HUES64 (cell line): Measurements from ENCODE around the gene FCER1A. TPM values are rescaled to one million over a fixed set of nuclear protein-coding genes. Genes with fewer than 3 reads are reported as not detected.

Source experiments
- H3K27ac ChIP-seq: 2 replicates; pipeline ENCODE4 v1.7.0; 2013; ENCODE audit warnings: low read depth, low read length, inconsistent platforms
- H3K27me3 ChIP-seq: 2 replicates; pipeline ENCODE4 v1.6.1; 2013; ENCODE audit warnings: mild to moderate bottlenecking, low read length; ENCODE audit not compliant: insufficient read depth
- H3K36me3 ChIP-seq: 2 replicates; pipeline ENCODE4 v1.6.1; 2013; ENCODE audit warnings: mild to moderate bottlenecking, low read length; ENCODE audit not compliant: insufficient read depth
- H3K4me1 ChIP-seq: 2 replicates; pipeline ENCODE4 v1.6.1; 2013; ENCODE audit warnings: mild to moderate bottlenecking, low read length, moderate library complexity; ENCODE audit not compliant: insufficient read depth
- H3K4me3 ChIP-seq: 2 replicates; pipeline ENCODE4 v1.5.1; 2013; ENCODE audit warnings: mild to moderate bottlenecking, low read length, moderate library complexity
- H3K9ac ChIP-seq: 2 replicates; pipeline ENCODE4 v1.6.1; 2013; ENCODE audit warnings: mild to moderate bottlenecking, low read depth, low read length
- H3K9me3 ChIP-seq: 2 replicates; pipeline ENCODE4 v1.6.1; 2013; ENCODE audit warnings: low read depth, low read length; ENCODE audit not compliant: insufficient read depth
- WGBS: fragments of 150-250, 120-280 bp; methylation state at CpG from one replicate; pipeline ENCODE4 v1.1.7; 2013; ENCODE audit warnings: missing lambda C conversion rate; 5-methylcytosine and 5-hydroxymethylcytosine counted together
- polyA plus RNA-seq, 2 experiments: library from polyadenylated mRNA; stranded (reverse); fragments of 50-300 nt; gene quantifications; one replicate each; pipeline ENCODE4 v1.2.3, GENCODE V29; 2013

The FCER1A gene
- polyA plus RNA-seq (2013, experiment 1 of 2), result not detected
- not detected for polyA plus RNA-seq (2013, experiment 2 of 2)

DNA sequence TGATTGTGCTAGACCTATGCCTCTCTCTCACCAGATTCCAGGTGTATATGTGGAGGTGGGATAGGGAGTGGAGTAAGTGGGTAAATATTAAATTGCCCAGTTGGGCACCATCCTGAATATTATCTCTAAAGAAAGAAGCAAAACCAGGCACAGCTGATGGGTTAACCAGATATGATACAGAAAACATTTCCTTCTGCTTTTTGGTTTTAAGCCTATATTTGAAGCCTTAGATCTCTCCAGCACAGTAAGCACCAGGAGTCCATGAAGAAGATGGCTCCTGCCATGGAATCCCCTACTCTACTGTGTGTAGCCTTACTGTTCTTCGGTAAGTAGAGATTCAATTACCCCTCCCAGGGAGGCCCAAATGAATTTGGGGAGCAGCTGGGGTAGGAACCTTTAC lies at the start of gene FCER1A:
FCER1A (plus strand) TSS at position 242 of the 400 bp plus-strand sequence; CDS start at position 271, 29 bp downstream.
- H3K9me3 ChIP-seq, result no peaks in the 10 kb centered on the region
- no peak within 1 kb of the TSS for H3K4me3 ChIP-seq
- no peak within 1 kb of the TSS for H3K27ac ChIP-seq
- peaks cover 4% of the 10 kb centered on the region for H3K4me1 ChIP-seq
- WGBS, result 89% methylated on average over 1 of the region's 1 CpG
- H3K27me3 ChIP-seq, result no peaks in the 10 kb centered on the region
- no peaks in the 10 kb centered on the region for H3K36me3 ChIP-seq
- H3K9ac ChIP-seq, result no peak within 1 kb of the TSS

DNA sequence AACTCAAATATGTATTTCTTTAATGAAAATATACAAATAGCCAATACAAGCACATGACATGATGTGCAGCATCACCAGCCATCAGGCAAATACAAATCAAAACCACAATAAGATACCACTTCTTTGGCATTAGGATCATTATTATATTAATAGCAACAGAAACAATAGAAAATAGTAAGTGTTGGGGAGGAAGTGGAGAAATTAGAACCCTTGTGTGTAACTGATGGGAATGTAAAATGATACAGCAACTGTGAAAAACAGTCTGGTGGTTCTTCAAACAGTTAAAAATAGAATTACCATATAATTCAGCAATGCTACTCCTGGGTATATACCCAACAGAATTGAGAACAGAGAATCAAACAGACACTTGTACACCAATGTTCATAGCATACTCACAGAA lies 40.8 kb upstream of the FCER1A start:
- Histone ChIP-seq H3K4me3 (no peak overlapping the region), H3K9me3 (peaks cover 3% of the 10 kb centered on the region; the same call in 1 of the 2 replicates), H3K27ac (no peak overlapping the region), H3K9ac (no peak overlapping the region), H3K4me1 (no peaks in the 10 kb centered on the region), H3K36me3 (no peaks in the 10 kb centered on the region), H3K27me3 (no peaks in the 10 kb centered on the region)

GRCh38 chr1:159261721-159262494 lies 40.2 kb upstream of the FCER1A start:
- H3K4me1 ChIP-seq, result no peaks in the 10 kb centered on the region
- no peaks in the 10 kb centered on the region for H3K36me3 ChIP-seq
- WGBS, result 85% methylated on average over 2 of the region's 2 CpGs
- H3K9me3 ChIP-seq, result no peaks in the 10 kb centered on the region
- H3K4me3 ChIP-seq, result no peak overlapping the region
- H3K27ac ChIP-seq, result no peak overlapping the region
- no peaks in the 10 kb centered on the region for H3K27me3 ChIP-seq
- H3K9ac ChIP-seq, result no peak overlapping the region

- Histone ChIP-seq H3K4me1 (no peaks in the 10 kb centered on the region), H3K9me3 (no peaks in the 10 kb centered on the region), H3K36me3 (no peaks in the 10 kb centered on the region), H3K27ac (no peak overlapping the region), H3K9ac (no peak overlapping the region), H3K27me3 (no peaks in the 10 kb centered on the region), H3K4me3 (no peak overlapping the region)
- 96% methylated on average over 3 of the region's 3 CpGs for WGBS
Measured at GRCh38 chr1:159266832-159267231, 35.3 kb upstream of the FCER1A start.

- H3K27me3 ChIP-seq, result no peaks in the 10 kb centered on the region
- H3K36me3 ChIP-seq, result no peaks in the 10 kb centered on the region
- H3K4me3 ChIP-seq, result no peak overlapping the region
- H3K4me1 ChIP-seq, result no peaks in the 10 kb centered on the region
- no peaks in the 10 kb centered on the region for H3K9me3 ChIP-seq
- H3K27ac ChIP-seq, result no peak overlapping the region
- WGBS, result 100% methylated on average over 2 of the region's 2 CpGs
- H3K9ac ChIP-seq, result no peak overlapping the region
Measured at GRCh38 chr1:159274631-159275030, 27.5 kb upstream of the FCER1A start.

- Histone ChIP-seq H3K4me1 (no peaks in the 10 kb centered on the region), H3K9me3 (no peaks in the 10 kb centered on the region), H3K27me3 (no peaks in the 10 kb centered on the region), H3K9ac (no peak overlapping the region), H3K27ac (no peak overlapping the region), H3K36me3 (no peaks in the 10 kb centered on the region), H3K4me3 (no peak overlapping the region)
Measured at GRCh38 chr1:159275891-159276290, 26.2 kb upstream of the FCER1A start.

DNA sequence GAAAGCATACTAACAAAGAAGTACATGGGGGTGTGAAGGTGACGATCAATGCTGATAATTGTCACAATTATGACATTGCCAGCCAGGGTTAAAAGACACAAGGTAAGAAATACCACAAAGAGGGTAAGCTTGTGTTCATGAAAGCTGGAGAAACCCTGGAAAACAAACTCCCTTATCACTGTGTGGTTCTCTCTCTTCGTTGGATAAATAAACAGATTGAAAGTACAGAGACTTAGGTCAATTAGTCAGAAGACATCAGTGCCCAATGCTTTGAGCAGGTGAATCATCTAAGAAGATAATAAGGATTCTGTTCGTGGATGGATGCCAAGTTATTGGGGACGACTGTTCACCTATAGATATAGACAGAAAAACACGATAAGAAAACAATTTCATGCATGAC lies 22.4 kb upstream of the FCER1A start:
- no peak overlapping the region for H3K27ac ChIP-seq
- H3K9me3 ChIP-seq, result no peaks in the 10 kb centered on the region
- H3K9ac ChIP-seq, result no peak overlapping the region
- H3K4me1 ChIP-seq, result peaks cover 4% of the 10 kb centered on the region; the same call in 1 of the 2 replicates
- no peaks in the 10 kb centered on the region for H3K36me3 ChIP-seq
- no peak overlapping the region for H3K4me3 ChIP-seq
- 85% methylated on average over 5 of the region's 5 CpGs for WGBS
- H3K27me3 ChIP-seq, result no peaks in the 10 kb centered on the region

- no peak overlapping the region for H3K4me3 ChIP-seq
- no peak overlapping the region for H3K27ac ChIP-seq
- 38% methylated on average over 2 of the region's 2 CpGs for WGBS
- H3K9ac ChIP-seq, result no peak overlapping the region
- no peaks in the 10 kb centered on the region for H3K36me3 ChIP-seq
- no peaks in the 10 kb centered on the region for H3K9me3 ChIP-seq
- no peaks in the 10 kb centered on the region for H3K27me3 ChIP-seq
- peaks cover 4% of the 10 kb centered on the region; the same call in 1 of the 2 replicates for H3K4me1 ChIP-seq
Measured at GRCh38 chr1:159282118-159282517, 20.0 kb upstream of the FCER1A start.

DNA sequence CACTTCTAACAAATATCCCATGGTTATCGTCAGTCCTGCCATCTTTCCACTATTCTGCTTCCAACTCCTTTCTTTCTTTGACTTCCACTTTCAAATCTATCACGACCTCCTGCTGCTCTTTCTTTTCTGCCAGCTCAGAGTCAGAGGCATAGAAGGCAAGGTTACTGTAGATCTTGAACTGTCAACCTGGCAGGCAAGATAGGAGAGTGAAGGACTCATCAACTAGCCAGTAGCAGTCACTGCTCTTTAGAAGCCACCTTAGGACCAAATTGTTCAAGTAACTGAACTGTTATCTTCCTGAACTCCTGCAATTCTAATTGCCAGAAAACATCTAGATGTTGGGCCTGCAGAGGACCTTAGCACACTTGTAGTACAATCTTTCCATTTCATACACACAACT lies 13.1 kb upstream of the FCER1A start:
- no peaks in the 10 kb centered on the region for H3K4me1 ChIP-seq
- H3K27me3 ChIP-seq, result no peaks in the 10 kb centered on the region
- H3K36me3 ChIP-seq, result no peaks in the 10 kb centered on the region
- no peaks in the 10 kb centered on the region for H3K9me3 ChIP-seq
- 79% methylated on average over 2 of the region's 2 CpGs for WGBS
- H3K4me3 ChIP-seq, result no peak overlapping the region
- no peak overlapping the region for H3K27ac ChIP-seq
- no peak overlapping the region for H3K9ac ChIP-seq

- no peaks in the 10 kb centered on the region for H3K4me1 ChIP-seq
- no peak overlapping the region for H3K4me3 ChIP-seq
- H3K36me3 ChIP-seq, result no peaks in the 10 kb centered on the region
- H3K27me3 ChIP-seq, result no peaks in the 10 kb centered on the region
- no peak overlapping the region for H3K27ac ChIP-seq
- 97% methylated on average over 1 of the region's 1 CpG for WGBS
- H3K9ac ChIP-seq, result no peak overlapping the region
- no peaks in the 10 kb centered on the region for H3K9me3 ChIP-seq
Measured at GRCh38 chr1:159291424-159291823, 10.7 kb upstream of the FCER1A start.

DNA sequence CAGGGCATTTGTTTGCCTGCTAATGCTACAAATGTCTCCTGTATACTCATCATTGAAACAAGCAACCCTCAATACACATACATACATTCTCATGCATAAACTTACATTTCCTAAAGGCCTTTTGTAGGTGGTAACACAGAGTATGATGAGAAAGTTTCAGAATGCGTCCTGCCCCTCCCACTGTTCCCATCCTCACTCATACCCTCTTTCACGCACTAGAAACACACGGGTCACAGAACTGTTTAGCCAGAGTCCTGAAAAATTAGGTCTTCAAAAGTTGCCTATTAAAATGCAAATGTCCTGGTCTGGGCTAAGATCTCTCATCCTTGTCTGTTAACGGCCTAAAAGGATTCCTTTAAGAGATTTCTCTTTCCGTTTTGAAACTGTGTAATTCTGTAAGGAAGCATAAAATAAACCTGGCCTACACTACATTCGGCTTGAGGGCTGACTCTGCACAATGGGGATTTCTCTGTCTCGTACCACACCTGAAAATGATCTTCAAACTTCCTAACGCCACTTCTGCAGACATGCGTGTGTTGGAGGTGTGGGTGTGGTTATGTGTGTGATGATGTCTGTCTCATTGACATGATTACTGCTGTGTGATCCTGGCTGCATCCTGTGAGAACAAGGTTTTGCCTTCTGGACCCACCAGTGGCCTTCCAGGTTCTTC lies 5.3 kb upstream of the FCER1A start:
- Histone ChIP-seq H3K9me3 (no peaks in the 10 kb centered on the region), H3K36me3 (no peaks in the 10 kb centered on the region), H3K27ac (no peak overlapping the region), H3K4me3 (no peak overlapping the region), H3K4me1 (no peaks in the 10 kb centered on the region), H3K9ac (no peak overlapping the region), H3K27me3 (no peaks in the 10 kb centered on the region)
- 79% methylated on average over 9 of the region's 9 CpGs for WGBS
